GM18868 (cell line): ENCODE measurements around the gene C17orf114.

Experiments used
- ATAC-seq: cut with Tn5 transposase; IDR thresholded peaks from one replicate; pipeline ENCODE4 v1.9.1; 2021; ENCODE audit warnings: mild to moderate bottlenecking, moderate library complexity; ENCODE audit not compliant: unreplicated experiment

C17orf114 gene

DNA sequence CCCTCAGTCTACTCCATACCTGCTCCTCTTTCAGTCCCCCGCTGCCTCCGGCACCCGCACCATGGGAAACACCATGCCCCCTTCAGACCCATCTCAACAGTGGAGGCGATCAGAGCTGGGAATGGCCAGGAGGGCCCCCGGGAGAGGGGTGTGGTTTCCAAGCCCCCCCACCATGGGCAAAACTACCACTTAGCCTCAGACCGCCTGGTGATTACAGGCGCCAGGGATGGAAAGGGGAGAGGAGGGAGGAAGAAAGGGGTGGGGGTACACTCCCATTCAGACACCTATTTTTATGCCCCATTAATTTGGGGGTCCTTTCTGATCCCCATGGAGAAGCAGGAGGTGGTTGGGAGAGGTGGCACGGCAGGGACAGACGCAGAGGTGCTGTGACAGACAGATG lies at the start of gene C17orf114:
Gene C17orf114 (minus strand): TSS at position 101 of the 400 bp plus-strand sequence.
- ATAC-seq, result no peak

DNA sequence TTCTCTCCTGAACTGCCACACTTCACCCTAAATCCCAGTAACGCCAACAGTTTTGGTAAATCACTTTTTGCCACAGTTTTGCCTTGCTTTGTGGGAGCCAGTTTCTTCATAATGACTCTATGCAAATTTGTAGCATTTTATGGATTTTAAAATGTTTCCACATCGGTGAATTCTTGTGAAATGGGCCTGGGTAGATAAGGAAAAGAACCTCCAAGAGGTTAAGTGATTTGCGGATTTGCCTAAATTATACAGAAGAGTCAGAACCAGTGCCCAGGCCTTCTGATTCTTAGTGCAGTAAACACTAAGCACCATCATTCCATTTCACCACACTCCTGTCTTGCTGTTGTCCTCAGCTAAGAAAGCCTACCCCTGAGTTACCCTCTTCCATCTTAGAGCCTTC lies 49.0 kb upstream of the C17orf114 start:
- ATAC-seq, result no peak

DNA sequence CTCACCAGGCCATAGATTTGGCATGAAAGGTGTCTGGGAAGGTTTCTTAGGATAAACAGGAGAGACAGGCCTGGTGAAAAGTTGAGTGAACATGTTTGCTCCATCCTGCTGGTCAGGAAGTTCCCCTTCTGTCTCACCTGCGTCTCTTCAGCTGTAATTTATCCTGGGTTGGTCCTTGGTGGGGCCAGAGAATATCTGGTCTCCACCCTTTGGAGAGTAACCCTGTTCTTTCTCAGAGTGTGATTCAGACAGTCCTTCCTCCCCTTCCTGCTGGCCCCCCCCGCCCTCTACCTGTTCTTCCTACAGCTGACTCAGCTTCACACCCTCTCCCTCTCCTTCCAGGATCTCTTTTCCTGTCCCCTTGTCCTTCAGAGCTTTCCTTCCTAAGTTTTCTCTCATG lies 48.1 kb upstream of the C17orf114 start:
- no peak for ATAC-seq

DNA sequence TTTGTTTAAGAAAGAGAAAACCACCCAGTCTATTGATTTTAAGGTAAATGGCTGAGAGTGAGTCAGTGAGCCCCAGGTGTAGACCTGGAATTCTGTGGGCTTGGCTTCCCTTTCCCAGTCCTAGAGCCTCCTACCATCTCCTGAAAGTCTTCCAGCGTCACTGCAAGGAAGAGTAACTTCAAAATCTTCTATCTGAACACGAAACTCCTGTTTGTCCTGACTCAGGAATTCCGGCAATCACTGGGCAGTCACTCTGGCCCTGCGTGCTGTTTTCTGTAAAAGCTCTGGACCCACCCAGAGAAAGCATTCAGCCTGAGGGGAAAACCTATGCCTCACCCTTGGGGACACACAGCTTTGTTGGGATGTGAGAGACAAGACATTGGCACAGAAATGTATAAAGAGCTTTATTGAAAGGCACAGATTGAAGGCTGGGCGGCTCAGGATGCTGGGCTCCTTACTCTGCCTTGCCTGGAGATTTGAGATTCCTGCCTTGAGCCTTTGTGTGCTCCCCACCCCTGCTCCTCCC lies 46.9 kb upstream of the C17orf114 start:
- no peak for ATAC-seq

DNA sequence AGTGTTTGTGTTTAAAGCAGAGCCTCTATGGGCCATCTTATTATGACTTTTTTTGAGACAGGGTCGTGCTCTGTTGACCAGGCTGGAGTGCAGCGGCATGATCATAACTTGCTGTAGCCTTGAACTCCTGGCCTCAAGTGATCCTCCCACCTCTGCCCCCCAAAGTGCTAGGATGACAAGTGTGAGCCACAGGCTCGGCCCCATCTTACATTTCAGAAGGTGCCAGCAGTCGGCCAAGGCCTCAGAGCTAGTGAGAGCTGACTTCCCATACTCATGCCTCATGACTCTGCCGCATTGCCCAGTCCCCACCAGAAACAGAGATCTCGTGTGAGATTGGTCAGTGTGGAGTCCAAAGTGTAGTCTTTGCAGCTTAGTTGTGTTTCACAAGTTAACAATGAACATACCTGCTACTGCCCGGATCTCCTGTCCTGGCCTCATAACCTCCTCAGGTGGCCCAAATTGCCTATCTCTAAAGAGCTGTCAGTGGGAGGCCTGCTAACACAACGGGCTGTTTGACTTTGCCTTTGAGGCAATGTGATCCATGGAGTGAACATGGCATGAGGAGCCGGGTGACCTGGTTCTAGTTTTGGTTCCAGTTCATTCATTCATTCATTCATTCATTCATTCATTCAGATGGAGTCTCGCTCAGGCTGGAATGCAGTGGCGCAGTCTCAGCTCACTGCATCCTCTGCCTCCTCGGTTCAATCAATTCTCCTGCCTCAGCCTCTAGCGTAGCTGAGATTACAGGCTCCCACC lies 44.7 kb upstream of the C17orf114 start:
- no peak for ATAC-seq

DNA sequence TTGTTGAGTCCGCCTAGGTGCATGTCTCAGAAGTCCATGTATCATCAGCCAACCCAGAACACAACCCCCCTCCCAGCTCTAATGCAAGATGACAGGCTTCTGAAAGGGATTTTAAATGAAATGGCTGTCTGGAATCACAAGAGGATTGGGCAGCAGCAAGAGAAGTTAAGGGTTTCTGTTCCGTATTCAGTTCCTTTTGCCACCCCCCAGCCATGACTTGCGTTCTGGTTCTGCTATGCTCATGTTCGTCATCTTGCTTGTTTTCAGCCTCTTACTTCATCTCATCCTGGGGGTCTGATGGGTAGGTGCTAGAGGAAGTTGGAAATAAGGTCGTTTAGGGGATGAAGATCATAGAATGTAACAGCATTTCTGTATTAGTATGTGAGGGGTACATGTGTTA lies 43.0 kb upstream of the C17orf114 start:
- no peak for ATAC-seq

DNA sequence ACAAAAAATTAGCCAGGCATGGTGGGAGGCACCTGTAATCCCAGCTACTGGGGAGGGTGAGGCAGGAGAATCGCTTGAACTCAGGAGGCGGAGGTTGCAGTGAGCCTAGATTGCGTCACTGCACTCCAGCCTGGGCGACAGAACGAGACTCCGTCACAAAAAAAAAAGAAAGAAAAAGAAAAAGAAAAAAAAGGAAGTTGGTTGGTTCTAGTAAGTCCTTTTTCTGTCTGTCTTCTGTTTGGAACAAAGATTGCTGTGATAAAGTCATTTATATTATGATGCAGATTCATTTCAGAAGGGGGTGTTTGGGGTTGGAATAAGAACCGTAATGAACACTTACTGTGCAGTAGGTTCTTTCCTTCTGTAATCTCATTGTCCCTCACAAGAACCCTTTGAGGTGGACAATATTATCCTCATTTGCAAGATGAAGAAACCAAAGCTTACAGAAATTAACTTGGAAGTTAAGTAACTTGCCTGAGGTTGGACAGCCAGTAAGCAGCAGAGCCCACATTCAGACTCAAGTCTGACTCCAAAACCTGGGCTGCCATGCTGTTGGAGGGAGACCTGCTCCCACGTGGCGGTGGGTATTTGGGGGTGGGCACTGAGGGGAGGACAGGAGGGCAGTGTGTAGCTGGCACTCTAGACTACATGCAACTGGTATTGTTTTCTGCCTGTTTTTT lies 41.3 kb upstream of the C17orf114 start:
- ATAC-seq, result no peak

DNA sequence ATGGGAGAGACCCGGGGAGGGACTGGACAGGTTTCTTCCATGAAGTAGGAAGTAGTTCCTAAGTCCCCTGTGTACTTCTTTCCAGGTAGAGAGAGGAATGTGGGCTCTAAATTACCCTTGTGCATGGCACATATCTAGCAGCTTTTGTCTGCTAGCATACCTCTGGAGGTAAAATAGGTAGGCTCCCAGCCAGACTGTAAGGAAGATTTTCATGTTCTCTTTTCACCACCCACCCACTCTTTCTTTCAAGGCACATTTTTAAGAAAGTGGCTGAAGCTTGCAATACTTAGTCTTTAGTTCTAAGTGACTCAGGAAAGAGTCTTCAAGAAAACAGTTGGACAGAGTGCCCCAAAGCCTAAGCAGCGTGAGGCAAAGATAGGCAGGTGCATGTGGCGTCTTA lies 40.2 kb upstream of the C17orf114 start:
- no peak for ATAC-seq

DNA sequence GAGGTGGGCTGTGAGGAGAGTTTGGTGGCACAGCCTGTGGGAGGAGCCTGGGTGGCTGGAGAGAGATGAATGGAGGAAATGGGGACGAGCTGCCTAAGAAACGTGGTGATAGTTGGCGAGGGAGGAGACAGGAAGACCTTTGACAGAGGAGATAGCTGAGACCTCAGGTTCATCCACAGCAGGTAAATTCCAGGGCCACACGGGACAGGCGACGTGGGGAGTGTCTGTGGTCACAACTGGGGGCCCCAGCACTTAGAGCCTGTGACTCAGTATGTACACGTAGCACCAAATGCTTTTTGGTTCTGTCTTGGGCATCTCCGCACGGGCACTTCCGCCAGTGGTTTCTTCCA lies 38.7 kb upstream of the C17orf114 start:
- no peak for ATAC-seq

DNA sequence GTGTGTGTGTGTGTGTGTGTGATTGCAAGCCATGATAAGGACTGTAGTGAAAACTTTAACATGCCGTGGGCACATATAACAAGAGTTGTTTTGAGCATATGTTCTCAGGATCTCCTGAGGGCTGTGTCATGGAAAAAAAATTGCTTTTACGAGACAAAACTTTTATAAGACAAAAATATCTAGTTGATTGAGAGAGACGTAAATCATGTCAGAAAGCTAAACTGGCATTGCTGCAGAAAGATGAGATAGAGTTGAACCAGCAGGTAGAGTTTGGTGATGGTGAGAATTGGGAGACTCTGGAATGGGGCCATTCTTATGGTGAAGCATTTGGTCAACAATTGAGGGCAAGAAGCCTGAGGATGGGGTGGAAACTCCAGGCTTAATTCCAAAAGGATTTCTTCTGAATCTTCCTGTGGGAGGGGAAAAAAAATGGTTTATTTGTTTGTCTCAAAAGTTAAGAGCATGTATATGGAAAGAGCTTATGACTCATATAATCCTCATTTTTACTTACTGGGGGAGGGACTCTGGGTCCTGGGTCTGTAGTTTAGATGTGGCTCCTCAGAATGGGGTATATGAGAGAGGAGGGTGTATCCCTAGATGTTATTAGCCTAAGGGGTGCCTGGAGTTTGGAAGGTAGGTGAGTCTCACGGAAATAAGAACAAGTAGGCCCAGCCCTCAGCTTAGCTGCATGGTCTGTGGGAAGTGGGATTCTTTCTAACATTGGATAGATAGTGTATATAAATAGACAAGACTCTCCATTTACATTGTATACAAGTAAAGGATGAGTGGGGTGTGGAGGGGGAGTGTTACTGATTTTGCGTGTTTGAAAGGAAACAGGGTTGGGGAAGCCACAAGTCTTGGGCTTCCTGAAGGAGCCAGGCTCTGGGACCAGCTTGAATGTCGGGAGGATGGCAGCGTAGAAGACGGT lies 38.1 kb upstream of the C17orf114 start:
- no peak for ATAC-seq

DNA sequence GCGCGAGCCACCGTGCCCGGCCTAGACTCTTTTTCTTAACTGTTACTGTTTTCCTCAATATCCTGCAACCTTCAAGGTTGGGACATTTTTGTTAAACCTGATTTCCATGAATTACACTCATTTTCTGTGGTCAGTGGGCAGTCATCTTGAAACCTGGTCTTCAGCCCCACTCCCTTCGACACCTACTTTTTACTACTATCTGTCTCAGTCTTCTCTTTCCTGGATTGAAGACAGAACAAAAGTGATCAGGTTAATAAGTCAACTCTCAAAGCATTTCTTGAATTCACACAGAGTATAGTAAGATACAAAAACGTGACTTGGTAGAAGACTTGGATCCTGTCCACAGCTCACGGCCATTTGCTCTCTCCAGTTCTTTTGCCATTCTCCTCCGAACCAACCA lies 37.1 kb upstream of the C17orf114 start:
- no peak for ATAC-seq

DNA sequence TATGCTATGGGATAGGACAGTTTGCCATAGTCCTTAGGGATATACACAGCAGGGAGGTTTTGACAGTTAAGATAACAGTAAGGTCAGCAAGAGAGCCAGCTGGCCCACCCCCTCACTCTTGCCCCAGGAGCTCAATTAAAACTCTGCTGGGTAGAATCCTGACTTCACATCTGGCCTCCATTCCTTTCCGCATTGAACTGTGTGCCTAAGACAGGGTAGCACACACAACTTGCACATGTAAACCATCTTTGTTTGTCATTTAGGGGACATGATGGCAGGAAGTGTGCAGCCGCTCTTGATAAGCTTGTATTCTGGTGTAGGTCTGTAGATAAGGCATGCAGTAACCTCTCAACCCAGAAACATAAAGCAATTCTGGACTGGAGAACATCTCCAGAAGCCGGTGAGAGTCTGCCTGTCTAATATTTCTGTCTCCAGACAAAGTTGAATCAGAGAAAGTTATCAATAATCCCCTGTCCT lies 36.2 kb upstream of the C17orf114 start:
- ATAC-seq, result no peak

DNA sequence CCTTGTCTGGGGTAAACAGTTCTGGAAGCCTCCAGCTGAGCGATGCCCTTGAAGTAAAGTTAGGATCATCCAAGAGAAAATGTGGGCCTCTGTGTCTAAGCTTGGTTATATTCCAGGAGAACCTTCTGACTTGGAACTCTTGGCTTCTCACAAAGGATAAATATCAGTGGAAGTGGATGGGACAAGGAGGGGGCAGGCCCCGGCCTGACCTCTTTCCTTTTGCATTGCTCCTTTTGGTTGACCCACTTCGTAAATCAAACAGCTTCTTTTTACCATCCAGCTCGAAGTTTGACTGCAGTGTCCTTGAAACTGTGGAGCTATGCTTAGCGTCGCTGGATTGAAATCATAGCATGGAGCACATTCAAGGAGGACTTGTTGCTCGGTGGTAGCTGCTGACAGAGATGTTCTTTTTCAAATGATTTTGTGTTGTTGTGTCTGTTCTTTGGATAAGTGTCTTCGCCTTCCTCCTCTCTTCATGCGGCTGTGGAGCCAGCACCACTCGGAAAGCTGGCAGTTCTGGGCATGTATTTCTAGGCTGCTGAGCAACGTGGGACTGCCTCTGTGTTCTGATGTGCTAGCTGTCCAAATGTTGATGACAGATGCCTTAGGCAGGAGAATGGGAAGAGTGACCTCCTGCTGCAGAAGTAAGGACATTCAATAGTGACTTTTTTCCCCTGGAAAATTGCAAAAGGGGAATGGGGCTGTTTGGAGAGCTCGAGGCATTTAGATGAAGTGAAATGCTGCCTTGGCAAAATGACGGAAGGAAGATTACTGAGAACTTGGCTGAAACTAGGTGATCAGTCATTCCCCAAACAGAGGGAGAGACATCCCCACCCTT lies 35.6 kb upstream of the C17orf114 start:
- no peak for ATAC-seq

DNA sequence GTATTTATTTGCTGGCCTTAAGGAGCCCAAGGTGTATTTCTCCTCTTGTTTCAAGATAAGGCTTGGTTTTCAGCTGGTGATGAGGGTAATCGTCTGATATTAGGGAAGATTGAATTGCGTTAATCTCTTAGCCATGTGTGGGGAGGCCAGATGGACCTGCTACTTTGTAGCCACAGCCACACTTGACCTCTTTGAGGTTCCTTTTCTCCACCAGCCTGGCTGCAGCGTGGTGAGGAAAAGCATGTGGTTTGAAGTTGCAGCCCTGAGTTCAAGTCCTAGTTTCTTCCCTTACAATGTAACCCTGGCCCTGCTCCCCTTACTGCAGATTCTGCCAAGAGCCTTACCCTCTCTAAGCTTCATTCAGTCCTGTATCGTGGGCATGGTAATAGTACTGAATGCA lies 34.1 kb upstream of the C17orf114 start:
- ATAC-seq, result no peak

DNA sequence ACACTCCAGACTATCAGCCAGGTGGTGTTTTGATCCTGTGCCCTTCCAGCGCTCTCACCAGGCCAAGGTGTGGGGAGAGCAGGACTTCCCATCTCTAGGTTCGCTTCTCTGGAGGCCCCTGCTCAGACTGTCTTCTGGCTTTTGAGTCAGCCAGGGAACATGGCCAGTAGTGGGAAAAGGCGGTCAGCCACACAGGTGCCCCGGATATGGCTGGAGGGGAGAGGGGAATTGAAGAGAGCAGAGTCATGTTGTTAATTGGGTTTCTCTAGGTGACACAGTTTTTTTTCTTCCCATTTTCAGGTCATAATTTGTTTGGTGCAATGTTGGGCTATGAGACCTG lies 32.5 kb upstream of the C17orf114 start:
- ATAC-seq, result no peak

DNA sequence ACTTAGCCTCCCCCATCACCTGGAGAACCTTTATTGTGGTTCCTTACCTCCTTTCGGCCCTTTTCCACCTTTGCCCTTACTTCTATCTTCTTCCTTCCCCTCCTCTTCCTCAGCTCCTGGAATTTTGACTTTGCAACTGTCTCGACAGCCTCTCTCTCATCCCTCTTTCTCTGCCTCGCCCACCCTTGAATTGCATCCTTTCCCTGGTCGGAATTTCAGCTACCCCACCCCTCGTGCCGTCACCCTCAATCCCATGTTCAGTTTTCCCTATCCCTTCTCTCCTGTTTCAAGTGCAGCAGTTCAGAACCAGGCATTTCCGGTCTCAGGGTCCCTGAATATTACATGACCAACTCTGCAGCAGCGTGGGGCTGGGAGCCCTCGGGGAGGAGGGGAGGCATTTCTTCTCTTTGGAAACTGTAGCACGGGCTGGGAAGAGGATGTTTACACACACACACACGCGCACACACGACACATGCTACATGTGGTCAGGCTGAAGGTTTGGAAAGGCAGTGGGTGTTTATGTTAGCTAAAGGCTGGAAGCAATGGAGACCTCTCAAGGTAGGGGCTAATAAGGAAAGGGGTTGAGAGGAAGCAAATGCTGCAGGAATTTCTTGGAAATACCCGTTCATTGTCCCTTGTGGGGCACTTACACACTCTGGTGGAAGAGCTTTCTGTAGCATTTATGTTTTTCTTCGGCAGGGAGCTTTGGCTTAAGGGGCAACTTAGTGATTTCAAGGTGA lies 32.0 kb upstream of the C17orf114 start:
- no peak for ATAC-seq

DNA sequence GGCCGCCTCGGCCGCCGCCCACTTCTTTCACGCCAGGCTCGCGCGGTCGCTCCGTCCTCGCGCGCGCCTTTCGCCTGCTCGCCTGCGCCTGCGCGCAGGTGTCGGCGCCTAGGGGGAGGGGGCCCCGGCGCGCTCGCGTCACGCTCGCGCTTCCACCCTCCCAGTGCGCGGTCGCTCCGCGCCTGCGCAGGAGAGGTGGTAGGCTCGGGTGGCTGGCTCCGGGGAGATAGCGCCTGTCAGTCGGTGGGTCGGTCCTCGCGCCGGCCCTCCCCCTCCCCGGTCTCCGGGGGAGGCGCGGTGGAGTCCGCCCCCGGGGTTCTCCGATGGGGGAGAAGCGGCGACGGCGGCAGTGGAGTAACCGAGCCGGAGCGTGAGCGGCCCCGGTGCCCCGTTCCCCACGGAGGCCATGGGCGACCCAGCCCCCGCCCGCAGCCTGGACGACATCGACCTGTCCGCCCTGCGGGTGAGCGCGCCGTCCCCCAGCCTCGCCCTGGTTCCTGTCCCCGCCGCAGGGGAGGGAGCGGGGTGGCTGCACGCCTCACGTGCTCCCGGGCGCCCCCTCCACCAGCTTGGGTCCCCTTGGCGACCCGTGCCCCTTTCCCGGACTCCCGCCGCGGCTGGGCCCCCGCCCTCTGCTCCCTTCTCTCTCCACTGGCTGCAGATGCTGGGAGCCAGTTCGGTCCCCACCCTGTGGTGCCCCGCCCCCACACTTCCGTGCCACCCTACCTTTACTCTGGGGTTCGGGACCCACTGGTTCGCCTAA lies 31.2 kb upstream of the C17orf114 start, which contains the start of gene MINK1:
Gene MINK1 (plus strand): TSS at position 163 of the 763 bp plus-strand sequence. CDS start 244 bp downstream, at position 407.
- peak; percentile 86 for ATAC-seq

DNA sequence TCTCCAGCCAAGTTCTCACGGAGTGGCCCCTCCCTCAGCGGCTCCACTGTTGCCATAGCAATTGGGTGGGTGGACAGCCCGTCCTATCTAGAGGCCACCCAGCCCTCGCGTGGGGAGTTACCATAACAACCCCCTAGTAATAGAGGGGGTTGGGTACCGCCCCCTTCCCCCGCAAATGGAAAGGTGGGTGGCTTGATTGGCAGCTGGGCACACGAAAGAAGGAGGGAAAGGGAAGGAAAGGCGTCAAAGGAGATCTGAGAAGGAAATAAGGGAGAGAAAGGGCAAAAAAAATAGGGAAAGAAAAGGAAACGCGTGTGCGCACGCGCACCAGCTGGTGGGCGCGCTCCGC lies 30.7 kb upstream of the C17orf114 start:
- peak; percentile 4 for ATAC-seq

DNA sequence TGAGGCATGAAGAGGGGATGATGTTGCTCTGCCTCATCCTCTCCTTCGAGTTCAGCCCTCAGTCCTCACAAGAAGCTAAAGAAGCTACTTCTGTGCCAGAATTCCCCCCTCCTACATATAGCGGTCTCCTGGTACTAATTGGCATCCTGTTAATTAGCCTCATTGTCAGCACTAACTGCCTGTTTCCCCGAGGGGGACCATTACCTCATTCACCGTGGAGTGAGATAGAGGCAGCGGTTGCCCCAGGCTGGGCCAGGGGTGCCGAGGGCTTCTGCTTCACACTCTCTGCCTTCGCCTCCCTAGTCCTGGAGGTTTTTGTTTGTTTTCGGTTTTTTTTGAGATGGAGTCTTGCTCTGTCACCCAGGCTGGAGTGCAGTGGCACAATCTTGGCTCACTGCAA lies 25.3 kb upstream of the C17orf114 start:
- ATAC-seq, result no peak
